OCI-LY1 (cell line): ENCODE measurements around the gene TMEM267.
"Not testable (repeated sequence)": the region's sequence is repeated elsewhere in the genome, so short reads cannot be mapped to it uniquely, and the experiment has no call there.

ENCODE experiments used
- H2AFZ ChIP-seq: fragments of 200-600 bp; sonication (generic), shearing (Covaris generic); 2 replicates; pipeline ENCODE4 v1.6.0; 2014; ENCODE audit warnings: antibody characterized with exemption, mild to moderate bottlenecking, low read length
- H3F3A ChIP-seq: fragments of 200-600 bp; sonication (generic), shearing (Covaris generic); 2 replicates; pipeline ENCODE4 v1.6.0; 2014; ENCODE audit warnings: mild to moderate bottlenecking, antibody characterized with exemption, low read length, moderate library complexity; ENCODE audit not compliant: insufficient read depth
- H3K27ac ChIP-seq: fragments of 200-600 bp; sonication (generic); 2 replicates; pipeline ENCODE4 v1.5.1; 2014; ENCODE audit warnings: low read length, mixed run types, mild to moderate bottlenecking, low read depth; ENCODE audit not compliant: poor library complexity, severe bottlenecking
- H3K27me3 ChIP-seq: fragments of 200-600 bp; sonication (generic); 2 replicates; pipeline ENCODE4 v1.6.0; 2014; ENCODE audit warnings: antibody characterized with exemption, mild to moderate bottlenecking, low read length, moderate library complexity; ENCODE audit not compliant: insufficient read depth
- H3K36me3 ChIP-seq: fragments of 200-600 bp; sonication (generic); 2 replicates; pipeline ENCODE4 v1.6.1; 2014; ENCODE audit warnings: mild to moderate bottlenecking, antibody characterized with exemption, low read length, moderate library complexity, mixed read lengths; ENCODE audit not compliant: insufficient read depth
- H3K4me1 ChIP-seq: fragments of 200-600 bp; sonication (generic); 2 replicates; pipeline ENCODE4 v1.5.1; 2014; ENCODE audit warnings: mild to moderate bottlenecking, low read length, moderate library complexity; ENCODE audit not compliant: insufficient read depth, severe bottlenecking
- H3K4me2 ChIP-seq: fragments of 200-600 bp; sonication (generic), shearing (Covaris generic); 2 replicates; pipeline ENCODE4 v1.6.1; 2014; ENCODE audit warnings: low read length
- H3K4me3 ChIP-seq: fragments of 200-600 bp; sonication (generic); 2 replicates; pipeline ENCODE4 v1.5.1; 2014; ENCODE audit warnings: low read length, low read depth, mild to moderate bottlenecking, mixed read lengths; ENCODE audit not compliant: poor library complexity, severe bottlenecking
- H3K79me2 ChIP-seq: fragments of 200-600 bp; shearing (Covaris generic); 2 replicates; pipeline ENCODE4 v1.6.1; 2016; ENCODE audit warnings: mixed run types, low read length, mixed read lengths; ENCODE audit not compliant: insufficient read depth
- H3K9ac ChIP-seq: fragments of 200-600 bp; sonication (generic), shearing (Covaris generic); 2 replicates; pipeline ENCODE4 v1.6.1; 2014; ENCODE audit warnings: mild to moderate bottlenecking, low read length, mixed read lengths
- H3K9me2 ChIP-seq: fragments of 200-600 bp; sonication (generic), shearing (Covaris generic); 2 replicates; pipeline ENCODE4 v1.6.1; 2014; ENCODE audit warnings: low read depth, mild to moderate bottlenecking, low read length, mixed read lengths
- H3K9me3 ChIP-seq: fragments of 200-600 bp; shearing (Covaris generic); 2 replicates; pipeline ENCODE4 v1.6.1; 2014; ENCODE audit warnings: low read length, mixed read lengths
- H4K20me1 ChIP-seq: fragments of 200-600 bp; sonication (generic), shearing (Covaris generic); 2 replicates; pipeline ENCODE4 v1.6.0; 2016; ENCODE audit warnings: mild to moderate bottlenecking, low read length; ENCODE audit not compliant: insufficient read depth
- CTCF ChIP-seq: fragments of 200-600 bp; sonication (generic), shearing (Covaris generic); IDR thresholded peaks from 2 replicates; pipeline ENCODE4 v1.5.1; 2017; ENCODE audit warnings: mild to moderate bottlenecking, antibody characterized with exemption, low read length, moderate library complexity, mixed read lengths
- EZH2 ChIP-seq: fragments of 200-600 bp; sonication (generic), shearing (Covaris generic); IDR thresholded peaks from 2 replicates; pipeline ENCODE4 v1.8.0; 2017; ENCODE audit warnings: borderline replicate concordance, mixed run types, mild to moderate bottlenecking, antibody characterized with exemption, low read length, moderate library complexity, mixed read lengths

TMEM267 gene

GRCh38 chr5:43514025-43514424 is 30.4 kb upstream of the TMEM267 start:
- Histone ChIP-seq H3K27me3 (no peaks in the 10 kb centered on the region), H3K4me2 (peak overlapping the region; percentile 88), H3F3A (no peaks in the 10 kb centered on the region), H4K20me1 (no peaks in the 10 kb centered on the region), H2AFZ (no peak overlapping the region), H3K36me3 (peaks cover 11% of the 10 kb centered on the region), H3K9me3 (no peaks in the 10 kb centered on the region), H3K9me2 (no peaks in the 10 kb centered on the region), H3K4me1 (peaks cover 24% of the 10 kb centered on the region), H3K79me2 (peaks cover 26% of the 10 kb centered on the region), H3K27ac (peak overlapping the region; percentile 87), H3K9ac (peak overlapping the region; percentile 88), H3K4me3 (peak overlapping the region; percentile 77)
- TF ChIP-seq CTCF (no peak), EZH2 (no peak)

GRCh38 chr5:43511062-43511461 is 27.4 kb upstream of the TMEM267 start:
- H3K4me3 ChIP-seq, H3K9ac ChIP-seq, H3K27ac ChIP-seq, H3K9me3 ChIP-seq, H4K20me1 ChIP-seq, H3F3A ChIP-seq, H2AFZ ChIP-seq, H3K4me2 ChIP-seq, H3K27me3 ChIP-seq, H3K9me2 ChIP-seq: not testable (repeated sequence)
- peaks cover 26% of the 10 kb centered on the region for H3K79me2 ChIP-seq
- peaks cover 39% of the 10 kb centered on the region for H3K36me3 ChIP-seq
- H3K4me1 ChIP-seq, result peaks cover 23% of the 10 kb centered on the region

- H3K4me1 ChIP-seq, result no peaks in the 10 kb centered on the region
- peaks cover 29% of the 10 kb centered on the region for H3K36me3 ChIP-seq
- H2AFZ ChIP-seq, result no peak overlapping the region
- no peaks in the 10 kb centered on the region for H3K27me3 ChIP-seq
- H4K20me1 ChIP-seq, result no peaks in the 10 kb centered on the region
- no peak overlapping the region for H3K9ac ChIP-seq
- H3K4me2 ChIP-seq, result no peak overlapping the region
- no peaks in the 10 kb centered on the region for H3F3A ChIP-seq
- H3K4me3 ChIP-seq, result no peak overlapping the region
- H3K79me2 ChIP-seq, result no peaks in the 10 kb centered on the region
- no peaks in the 10 kb centered on the region for H3K9me3 ChIP-seq
- no peak for TF ChIP-seq CTCF
- TF ChIP-seq EZH2, result no peak
- H3K9me2 ChIP-seq, result no peaks in the 10 kb centered on the region
- H3K27ac ChIP-seq, result no peak overlapping the region
Observed at GRCh38 chr5:43498581-43498980, 14.9 kb upstream of the TMEM267 start.

- no peak overlapping the region for H3K4me2 ChIP-seq
- no peaks in the 10 kb centered on the region for H3K9me2 ChIP-seq
- no peaks in the 10 kb centered on the region for H3K79me2 ChIP-seq
- no peak overlapping the region for H3K9ac ChIP-seq
- TF ChIP-seq CTCF, result no peak
- no peak for TF ChIP-seq EZH2
- H4K20me1 ChIP-seq, result no peaks in the 10 kb centered on the region
- H3K27me3 ChIP-seq, result no peaks in the 10 kb centered on the region
- H3F3A ChIP-seq, result no peaks in the 10 kb centered on the region
- H2AFZ ChIP-seq, result no peak overlapping the region
- H3K4me3 ChIP-seq, result no peak overlapping the region
- H3K9me3 ChIP-seq, result no peaks in the 10 kb centered on the region
- no peak overlapping the region for H3K27ac ChIP-seq
- peaks cover 23% of the 10 kb centered on the region for H3K36me3 ChIP-seq
- H3K4me1 ChIP-seq, result no peaks in the 10 kb centered on the region
Observed at GRCh38 chr5:43497311-43498104, 13.8 kb upstream of the TMEM267 start.
